CD4-positive, alpha-beta T cell treated with Interleukin-15 for 1 hour (primary cell): Measurements from ENCODE around the gene EVI2B.
"Not testable (repeated sequence)": the region's sequence is repeated elsewhere in the genome, so short reads cannot be mapped to it uniquely, and the experiment has no call there.

Experiments
- DNase-seq: peaks from one replicate; pipeline ENCODE4 v3.0.0-alpha.2; 2020

EVI2B gene

DNA sequence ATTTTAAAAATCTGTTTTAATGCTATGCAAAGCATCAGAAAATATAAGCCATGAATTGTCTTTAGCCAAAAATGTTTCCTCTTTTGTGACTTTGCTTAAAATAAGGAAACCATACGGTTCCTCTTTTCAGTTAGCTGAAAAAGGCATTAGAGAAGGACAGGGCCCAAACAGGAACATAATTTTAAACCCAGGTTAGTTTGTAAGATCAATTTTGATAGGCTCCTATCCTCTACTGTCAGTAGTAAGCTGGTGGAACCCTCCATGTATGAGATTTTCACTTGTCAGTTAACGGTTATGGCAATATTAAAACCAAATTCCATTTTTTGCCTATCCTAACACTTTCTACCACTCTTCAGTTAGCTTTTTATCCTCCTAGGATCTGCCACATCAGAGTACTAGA is 4.3 kb downstream of the EVI2B start:
- no peak for DNase-seq

- DNase-seq, result no peak
These were observed 5.2 kb downstream of the EVI2B start for GRCh38 chr17:31308372-31309334.

- no peak for DNase-seq
These were observed 6.2 kb downstream of the EVI2B start for GRCh38 chr17:31307640-31308039.

GRCh38 chr17:31299624-31300023 is 14.2 kb downstream of the EVI2B start:
- no peak for DNase-seq

- DNase-seq, result no peak
These were observed 16.8 kb downstream of the EVI2B start, which contains the start of gene OMG for GRCh38 chr17:31297090-31297489. Gene OMG (minus strand): TSS chr17:31297239. CDS start chr17:31296331, 908 bp downstream.

- no peak for DNase-seq
These were observed 17.7 kb downstream of the EVI2B start for GRCh38 chr17:31296142-31296541.

- no peak for DNase-seq
These were observed 18.4 kb downstream of the EVI2B start for GRCh38 chr17:31295489-31295871.

- no peak for DNase-seq
These were observed 18.9 kb downstream of the EVI2B start for GRCh38 chr17:31294820-31295488.

- DNase-seq, result no peak
These were observed 19.6 kb downstream of the EVI2B start for GRCh38 chr17:31294231-31294630.

DNA sequence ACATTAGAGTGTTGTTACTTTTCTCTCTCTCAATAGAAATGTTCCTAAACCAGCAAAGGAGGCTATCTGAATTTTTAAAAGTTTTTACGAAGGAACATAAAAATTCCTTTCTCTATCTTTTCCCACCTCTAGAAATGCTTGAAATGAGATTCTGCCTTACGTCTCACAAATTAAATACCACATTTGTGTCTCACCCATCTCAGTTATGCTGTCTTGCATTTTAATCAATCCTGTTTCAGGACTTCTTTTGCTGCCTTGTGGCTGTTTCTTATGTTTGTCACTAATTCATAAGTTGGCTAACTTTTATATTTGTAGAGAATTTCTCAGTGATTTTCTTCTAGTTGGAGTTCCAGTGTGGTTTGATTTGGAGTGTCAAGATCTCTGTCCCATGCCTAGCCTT is 20.3 kb downstream of the EVI2B start:
- DNase-seq, result no peak

DNA sequence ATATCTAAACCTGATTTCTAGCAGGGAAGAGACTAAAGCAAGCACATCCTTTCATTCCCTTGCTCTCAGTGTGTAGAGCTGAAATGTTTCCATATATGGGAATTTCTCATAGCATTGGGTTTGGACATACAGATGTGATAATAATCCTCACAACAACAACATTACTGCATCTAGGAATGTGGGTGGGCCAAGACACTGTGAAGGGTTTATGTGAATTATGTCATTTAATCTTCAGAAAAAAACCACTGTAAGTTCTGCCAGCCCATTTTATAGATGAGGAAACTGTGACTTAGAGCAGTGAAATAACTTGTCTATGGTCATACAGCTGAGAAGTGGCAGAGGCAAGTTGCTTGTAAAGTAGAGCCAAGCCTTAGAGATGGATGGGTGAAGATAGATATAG is 22.0 kb downstream of the EVI2B start:
- no peak for DNase-seq

- DNase-seq, result no peak
These were observed 24.1 kb downstream of the EVI2B start for GRCh38 chr17:31289790-31290189.

DNA sequence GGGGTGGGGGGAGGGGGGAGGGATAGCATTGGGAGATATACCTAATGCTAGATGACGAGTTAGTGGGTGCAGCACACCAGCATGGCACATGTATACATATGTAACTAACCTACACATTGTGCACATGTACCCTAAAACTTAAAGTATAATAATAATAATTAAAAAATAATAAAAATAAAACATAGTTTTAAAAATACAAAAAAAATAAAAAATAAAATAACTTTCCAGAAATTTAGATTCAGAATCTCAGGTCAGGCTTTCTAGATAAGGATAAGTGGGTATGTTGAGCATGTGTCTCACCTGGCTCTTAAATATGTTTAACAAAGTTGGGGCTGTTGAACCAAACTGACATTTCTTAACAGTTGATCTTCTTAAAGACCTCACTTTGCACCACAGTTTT is 25.9 kb downstream of the EVI2B start:
- DNase-seq, result not testable (repeated sequence)

- no peak for DNase-seq
These were observed 27.3 kb downstream of the EVI2B start for GRCh38 chr17:31286587-31286986.

GRCh38 chr17:31283841-31284240 is 30.0 kb downstream of the EVI2B start:
- DNase-seq, result no peak

GRCh38 chr17:31281061-31281460 is 32.8 kb downstream of the EVI2B start:
- no peak for DNase-seq

DNA sequence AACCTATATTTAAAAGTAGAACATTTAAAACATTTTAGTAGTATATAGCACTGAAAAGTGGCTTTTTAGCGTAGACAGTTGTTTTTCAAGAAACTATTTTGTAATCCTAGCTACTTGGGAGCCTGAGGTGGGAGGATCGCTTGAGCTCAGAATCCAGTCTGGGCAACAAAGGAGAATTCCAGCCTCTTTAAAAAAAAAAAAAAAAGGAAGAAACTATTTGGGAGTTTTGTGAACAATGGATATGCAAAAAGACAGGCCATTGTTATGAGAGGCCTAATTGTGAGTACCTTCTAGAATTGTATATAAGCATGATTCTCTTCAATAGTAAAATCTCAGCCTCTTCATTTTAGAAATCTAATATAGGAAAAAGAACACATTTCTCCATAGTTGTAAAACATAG is 34.5 kb downstream of the EVI2B start:
- DNase-seq, result no peak

DNA sequence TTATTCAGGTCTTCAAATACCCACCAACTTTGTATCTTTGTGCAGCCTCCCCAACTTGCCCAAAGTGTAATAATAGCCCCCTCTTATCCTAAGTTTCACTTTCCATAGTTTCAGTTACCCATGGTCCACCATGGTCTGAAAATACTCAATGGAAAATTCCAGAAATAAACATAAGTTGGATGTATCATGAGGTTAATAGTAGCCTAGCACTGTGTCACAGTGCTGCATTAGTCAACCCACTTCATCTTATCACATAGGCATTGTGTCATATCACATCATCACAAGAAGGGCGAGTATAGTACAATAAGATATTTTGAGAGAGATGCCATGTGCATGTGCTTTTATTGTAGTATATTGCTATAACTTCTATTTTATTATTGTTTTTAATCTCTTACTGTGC is 38.7 kb downstream of the EVI2B start:
- DNase-seq, result no peak

- DNase-seq, result no peak
These were observed 39.6 kb downstream of the EVI2B start for GRCh38 chr17:31274252-31274651.

DNA sequence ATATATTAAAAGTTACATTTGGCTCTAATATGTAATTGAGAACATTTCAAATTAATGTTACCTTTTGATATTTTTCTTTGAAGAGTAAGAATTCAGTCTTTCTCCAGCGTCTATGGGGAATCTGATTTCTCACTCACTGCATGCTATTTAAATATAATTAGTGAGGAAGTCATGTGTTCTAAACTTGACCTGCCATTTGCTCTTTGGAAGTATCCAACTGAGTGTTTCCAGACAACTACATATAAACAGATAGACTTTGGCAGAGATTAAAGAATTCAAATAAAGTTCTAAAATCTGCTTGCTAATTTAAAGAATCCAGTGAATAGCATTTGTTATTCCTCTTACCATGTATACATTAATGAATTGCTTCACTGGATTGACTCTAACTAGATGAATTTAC is 40.3 kb downstream of the EVI2B start:
- no peak for DNase-seq

DNA sequence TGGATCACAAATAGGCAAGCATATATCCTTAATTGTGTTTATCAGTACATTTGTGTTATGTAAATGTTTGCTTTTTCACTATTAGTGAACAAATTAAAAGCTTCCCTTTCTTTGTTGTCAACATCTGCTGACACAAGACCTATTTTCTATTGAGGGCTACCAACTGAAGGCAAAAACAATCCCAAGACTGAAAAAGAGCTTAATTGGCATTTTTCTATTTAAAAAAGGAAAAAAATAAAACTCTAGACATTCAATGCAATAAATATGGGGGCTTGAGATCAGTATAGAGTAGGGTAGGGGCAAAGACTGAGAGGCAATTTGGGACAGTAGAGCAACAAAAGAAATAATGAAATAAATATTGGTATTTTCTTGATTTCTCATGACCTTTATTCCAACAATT is 41.1 kb downstream of the EVI2B start:
- DNase-seq, result no peak

DNA sequence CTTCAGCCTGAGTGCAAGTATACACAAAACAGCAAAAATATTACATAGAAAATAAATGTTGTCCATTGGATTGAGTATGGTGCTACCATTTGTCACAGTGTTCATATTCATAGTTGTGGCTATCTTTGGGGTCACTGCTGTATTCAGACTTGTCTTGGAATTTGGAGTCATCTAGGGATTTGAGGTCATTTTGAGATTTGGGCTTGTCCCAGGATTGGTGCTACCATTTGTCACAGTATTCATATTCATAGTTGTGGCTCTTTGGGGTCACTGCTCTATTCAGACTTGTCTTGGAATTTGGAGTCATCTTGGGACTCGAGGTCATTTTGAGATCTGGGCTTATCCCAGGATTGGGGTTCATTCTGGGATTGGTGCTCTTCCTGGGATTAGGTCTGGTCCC is 41.6 kb downstream of the EVI2B start:
- no peak for DNase-seq

DNA sequence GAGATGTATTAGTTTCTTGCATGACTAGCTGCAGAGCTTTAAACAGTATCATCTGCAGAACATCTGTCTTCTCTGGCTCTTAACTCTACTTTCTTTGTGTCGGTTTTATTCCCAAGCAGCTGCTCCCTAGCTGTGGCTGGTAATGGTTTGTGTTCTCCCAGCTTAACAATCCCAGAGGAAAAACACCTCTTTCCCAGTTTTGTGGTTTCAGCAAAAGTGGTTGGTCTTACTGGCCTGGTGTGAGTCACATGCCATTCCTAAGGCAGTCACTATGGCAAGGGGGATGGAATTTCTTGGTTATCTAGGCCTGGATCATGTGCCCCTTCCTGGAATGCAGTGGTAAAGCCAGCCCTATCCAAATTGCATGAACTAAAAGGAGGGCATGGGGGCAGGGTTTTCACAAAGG is 44.3 kb downstream of the EVI2B start:
- DNase-seq, result no peak

DNA sequence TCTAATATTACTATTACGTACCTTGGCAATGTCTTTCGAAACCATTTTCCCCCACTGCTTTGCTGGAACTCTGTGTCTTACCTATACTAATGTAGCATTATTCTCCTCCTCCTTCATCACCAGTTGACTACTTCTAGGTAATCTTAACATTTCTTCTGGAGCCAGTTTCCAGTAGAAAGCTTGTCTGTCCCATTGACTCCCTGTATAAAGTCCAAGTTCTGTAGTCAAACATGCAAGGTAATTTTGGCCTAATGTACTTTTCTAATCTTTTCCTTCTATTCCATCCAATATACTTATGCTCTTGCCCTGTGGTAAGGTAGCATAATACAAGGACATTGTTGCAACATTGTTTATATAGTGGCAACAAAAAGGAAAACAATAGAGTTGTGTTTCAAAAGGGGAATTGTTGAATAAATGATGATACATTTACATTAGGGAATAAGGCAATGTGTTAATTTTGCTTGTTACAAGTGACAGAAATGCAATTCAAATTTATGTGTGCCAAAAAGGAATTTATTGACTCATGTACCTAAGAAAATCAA is 44.7 kb downstream of the EVI2B start:
- no peak for DNase-seq
